ENCODE results near the gene DMTF1.

DNA sequence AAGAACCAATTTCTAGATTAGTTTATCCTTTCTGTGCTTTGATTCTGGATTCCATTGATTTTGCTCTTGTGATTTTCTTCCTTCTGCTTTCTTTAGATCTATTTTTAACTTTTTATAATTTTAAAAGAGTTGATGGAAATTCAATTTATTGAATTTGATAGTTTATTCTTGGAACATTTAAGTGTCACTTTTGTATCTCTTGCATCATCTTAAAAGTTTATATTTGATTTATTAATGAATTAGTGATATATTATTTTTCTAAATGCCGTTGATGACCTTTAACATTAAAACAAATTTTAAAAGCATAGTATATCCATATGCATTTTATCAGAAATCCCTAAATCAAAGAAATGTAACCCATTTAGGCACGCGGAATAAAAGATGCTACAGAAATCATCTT lies 26.9 kb downstream of the DMTF1 start:
- TF ChIP-seq, protein P1, sequence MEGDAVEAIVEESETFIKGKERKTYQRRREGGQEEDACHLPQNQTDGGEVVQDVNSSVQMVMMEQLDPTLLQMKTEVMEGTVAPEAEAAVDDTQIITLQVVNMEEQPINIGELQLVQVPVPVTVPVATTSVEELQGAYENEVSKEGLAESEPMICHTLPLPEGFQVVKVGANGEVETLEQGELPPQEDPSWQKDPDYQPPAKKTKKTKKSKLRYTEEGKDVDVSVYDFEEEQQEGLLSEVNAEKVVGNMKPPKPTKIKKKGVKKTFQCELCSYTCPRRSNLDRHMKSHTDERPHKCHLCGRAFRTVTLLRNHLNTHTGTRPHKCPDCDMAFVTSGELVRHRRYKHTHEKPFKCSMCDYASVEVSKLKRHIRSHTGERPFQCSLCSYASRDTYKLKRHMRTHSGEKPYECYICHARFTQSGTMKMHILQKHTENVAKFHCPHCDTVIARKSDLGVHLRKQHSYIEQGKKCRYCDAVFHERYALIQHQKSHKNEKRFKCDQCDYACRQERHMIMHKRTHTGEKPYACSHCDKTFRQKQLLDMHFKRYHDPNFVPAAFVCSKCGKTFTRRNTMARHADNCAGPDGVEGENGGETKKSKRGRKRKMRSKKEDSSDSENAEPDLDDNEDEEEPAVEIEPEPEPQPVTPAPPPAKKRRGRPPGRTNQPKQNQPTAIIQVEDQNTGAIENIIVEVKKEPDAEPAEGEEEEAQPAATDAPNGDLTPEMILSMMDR (IDR thresholded peaks at IDR 0.05) = no peak
- TF ChIP-seq ZFX (IDR thresholded peaks at IDR 0.05; ENCODE audit: borderline replicate concordance) = no peak

All from 22Rv1 (cell line).